GM19452 (cell line): Measurements from ENCODE around the gene GPRC5C.
"Not testable (repeated sequence)": the region's sequence is repeated elsewhere in the genome, so short reads cannot be mapped to it uniquely, and the experiment has no call there.

Experiments
- ATAC-seq: cut with Tn5 transposase; IDR thresholded peaks from one replicate; pipeline ENCODE4 v1.9.1; 2021; ENCODE audit not compliant: unreplicated experiment

Gene GPRC5C

GRCh38 chr17:74404789-74405188 is 27.1 kb upstream of the GPRC5C start:
- ATAC-seq = no peak

DNA sequence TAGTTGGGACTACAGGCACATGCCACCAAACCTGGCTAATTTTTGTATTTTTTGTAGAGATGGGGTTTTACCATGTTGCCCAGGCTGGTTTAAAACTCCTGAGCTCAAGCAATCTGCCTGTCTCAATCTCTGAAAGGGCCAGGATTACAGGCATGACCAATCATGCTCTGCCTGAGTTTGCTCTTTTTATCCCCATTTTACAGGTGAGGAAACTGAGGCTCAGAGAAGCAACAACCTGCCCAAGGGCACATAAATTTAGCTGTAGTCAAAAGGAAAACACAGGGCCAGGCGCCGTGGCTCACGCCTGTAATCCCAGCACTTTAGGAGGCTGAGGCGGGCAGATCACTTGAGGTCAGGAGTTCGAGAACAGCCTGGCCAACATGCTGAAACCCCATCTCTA is 26.6 kb upstream of the GPRC5C start:
- not testable (repeated sequence) for ATAC-seq

GRCh38 chr17:74407384-74407783 is 24.5 kb upstream of the GPRC5C start:
- no peak for ATAC-seq

DNA sequence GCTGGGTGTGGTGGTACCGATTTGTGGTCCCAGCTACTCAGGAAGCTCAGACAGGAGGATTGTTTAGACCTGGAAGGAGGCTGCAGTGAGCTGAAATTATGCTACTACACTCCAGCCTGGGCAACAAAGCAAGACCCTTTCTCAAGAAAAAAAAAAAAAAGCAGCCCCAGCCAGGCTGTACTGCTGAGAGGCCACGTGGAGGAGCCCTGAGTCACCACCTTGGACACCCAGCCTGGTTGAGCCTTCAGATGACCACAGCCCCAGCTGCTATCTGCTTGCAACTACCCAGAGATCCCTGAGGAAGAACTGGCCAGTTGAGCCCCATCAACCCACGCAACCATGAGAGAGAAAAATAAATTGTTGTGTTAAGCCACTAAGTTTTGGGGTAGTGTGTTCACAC is 23.6 kb upstream of the GPRC5C start:
- ATAC-seq = no peak

- no peak for ATAC-seq
Observed at GRCh38 chr17:74408815-74409214, 23.1 kb upstream of the GPRC5C start.

- no peak for ATAC-seq
Observed at GRCh38 chr17:74410001-74410443, 21.9 kb upstream of the GPRC5C start.

DNA sequence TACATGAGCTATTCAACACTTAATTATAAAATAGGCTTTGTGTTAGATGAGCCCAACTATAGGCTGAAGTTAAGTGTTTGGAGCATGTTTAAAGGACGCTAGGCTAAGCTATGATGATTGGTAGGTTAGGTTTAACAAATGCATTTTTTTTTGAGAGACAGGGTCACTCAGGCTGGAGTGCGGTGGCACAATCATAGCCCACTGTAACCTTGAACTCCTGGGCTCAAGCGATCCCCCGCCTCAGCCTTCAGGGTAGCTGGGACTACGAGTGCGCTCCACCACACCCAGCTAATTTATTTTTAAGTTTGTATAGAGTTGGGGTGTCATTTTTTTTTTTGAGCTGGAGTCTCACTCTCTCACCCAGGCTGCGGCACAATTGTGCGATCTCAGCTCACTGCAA is 19.3 kb upstream of the GPRC5C start:
- no peak for ATAC-seq

GRCh38 chr17:74413491-74413890 is 18.4 kb upstream of the GPRC5C start:
- ATAC-seq = no peak

GRCh38 chr17:74414510-74414909 is 17.4 kb upstream of the GPRC5C start:
- ATAC-seq = no peak

DNA sequence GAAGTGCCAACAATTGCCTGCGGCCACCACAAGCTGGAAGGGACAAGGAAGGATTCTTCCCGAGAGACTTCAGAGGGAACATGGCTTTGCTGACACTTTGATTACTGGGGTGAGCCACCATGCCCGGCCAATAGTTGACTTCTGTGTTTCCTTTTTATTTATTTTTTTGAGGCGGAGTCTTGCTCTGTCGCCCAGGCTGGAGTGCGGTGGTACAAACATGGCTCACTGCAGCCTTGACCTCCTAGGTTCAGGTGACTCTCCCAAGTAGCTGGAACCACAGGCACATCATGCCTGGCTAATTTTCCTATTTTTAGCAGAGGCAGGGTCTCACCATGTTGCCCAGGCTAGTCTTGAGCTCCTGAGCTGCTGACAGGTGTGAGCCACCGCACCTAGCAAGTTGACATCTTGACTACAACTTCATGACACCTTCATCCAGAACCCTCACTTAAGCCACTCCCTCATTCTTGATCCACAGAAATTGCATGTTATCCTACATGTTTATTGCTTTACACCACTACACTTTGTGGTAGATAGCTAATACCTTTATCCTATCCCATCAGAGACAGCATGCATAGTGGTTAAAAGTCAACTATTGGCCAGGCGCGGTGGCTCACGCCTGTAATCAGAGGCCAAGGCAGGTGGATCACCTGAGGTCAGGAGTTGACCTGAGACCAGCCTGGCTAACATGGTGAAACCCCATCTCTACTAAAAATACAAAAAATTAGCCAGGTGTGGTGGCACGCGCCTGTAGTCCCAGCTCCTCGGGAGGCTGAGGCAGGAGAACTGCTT is 16.1 kb upstream of the GPRC5C start:
- no peak for ATAC-seq

GRCh38 chr17:74417178-74418045 is 14.5 kb upstream of the GPRC5C start:
- ATAC-seq = peak; percentile 83

GRCh38 chr17:74419928-74420411 is 11.9 kb upstream of the GPRC5C start:
- ATAC-seq = no peak

- ATAC-seq = no peak
Observed at GRCh38 chr17:74424117-74424516, 7.8 kb upstream of the GPRC5C start.

GRCh38 chr17:74424657-74425056 is 7.2 kb upstream of the GPRC5C start:
- no peak for ATAC-seq

- ATAC-seq = no peak
Observed at GRCh38 chr17:74426551-74427047, 5.3 kb upstream of the GPRC5C start.

GRCh38 chr17:74427048-74427762 is 4.7 kb upstream of the GPRC5C start:
- no peak for ATAC-seq

GRCh38 chr17:74427763-74428153 is 4.1 kb upstream of the GPRC5C start:
- no peak for ATAC-seq

DNA sequence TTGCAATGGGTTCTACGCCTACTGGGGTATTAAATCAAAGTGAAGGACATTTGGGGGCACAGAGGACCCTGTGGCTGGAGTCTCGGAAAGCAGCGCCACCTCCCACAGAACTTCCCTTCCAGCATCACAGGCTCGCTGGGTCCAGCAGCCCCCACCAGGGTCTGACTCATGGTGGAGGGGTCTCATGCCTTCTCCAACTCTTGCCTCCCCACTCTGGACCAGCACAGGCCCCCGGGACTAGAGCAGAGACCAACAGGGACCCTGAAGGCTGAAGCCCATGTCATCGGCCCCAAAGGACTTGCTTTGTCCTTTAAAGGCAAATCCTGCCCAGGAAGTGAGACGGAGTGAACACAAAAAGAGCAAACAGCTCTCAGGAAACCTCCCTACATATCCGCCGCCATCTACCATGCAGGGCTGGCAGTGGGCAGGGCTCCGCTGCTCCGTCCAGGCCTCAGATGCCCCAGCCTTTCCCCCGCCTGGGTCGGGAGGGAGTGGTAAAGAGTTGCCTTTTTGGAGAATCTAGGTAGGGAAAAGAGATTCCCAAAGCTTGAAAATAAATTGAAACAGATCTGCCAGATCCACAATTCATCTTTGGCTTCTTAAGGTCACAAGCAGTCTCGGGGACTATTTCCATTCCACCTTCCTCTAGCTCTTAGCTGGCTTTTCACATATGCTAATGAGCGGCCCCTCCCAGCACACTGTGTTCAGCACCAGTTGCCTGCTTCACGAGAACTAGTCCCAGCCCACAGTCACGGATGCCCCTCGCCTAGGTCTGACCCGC is 2.1 kb upstream of the GPRC5C start:
- ATAC-seq = no peak

DNA sequence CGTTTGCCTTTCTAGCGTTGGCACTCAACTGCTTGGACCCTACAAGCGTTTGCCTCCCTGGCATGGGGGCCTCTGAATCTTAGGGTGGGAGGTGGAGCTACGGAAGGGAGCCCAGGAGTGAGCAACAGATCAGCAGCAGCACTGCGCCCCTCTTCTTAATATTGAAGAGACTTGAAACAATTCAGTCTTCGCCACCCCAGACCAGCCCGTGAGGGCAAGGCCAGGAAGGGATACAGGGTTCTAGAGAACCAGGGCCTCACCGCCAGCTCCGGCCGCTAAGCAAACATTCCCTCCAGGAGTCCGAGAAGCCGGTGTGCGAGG is 1.5 kb upstream of the GPRC5C start:
- no peak for ATAC-seq

GRCh38 chr17:74430706-74431567 is 951 bp upstream of the GPRC5C start:
- no peak for ATAC-seq
